HG02840 (cell line): Measurements from ENCODE around the gene PDZD4.

ENCODE experiments used
- ATAC-seq: cut with Tn5 transposase; IDR thresholded peaks from one replicate; pipeline ENCODE4 v1.9.1; 2021; ENCODE audit warnings: mild to moderate bottlenecking, moderate library complexity, moderate number of reproducible peaks; ENCODE audit not compliant: unreplicated experiment, low FRiP score

The PDZD4 gene

GRCh38 chrX:153829799-153830639 lies at the start of gene PDZD4:
Gene PDZD4 (minus strand): TSS chrX:153830544. CDS start chrX:153830298, 246 bp downstream.
- ATAC-seq: no peak

- ATAC-seq: no peak
These were observed 49.5 kb upstream of the PDZD4 start for GRCh38 chrX:153879741-153880439.

- no peak for ATAC-seq
These were observed 48.8 kb upstream of the PDZD4 start for GRCh38 chrX:153878969-153879653.

- no peak for ATAC-seq
These were observed 48.0 kb upstream of the PDZD4 start for GRCh38 chrX:153878345-153878744.

- ATAC-seq: no peak
These were observed 47.4 kb upstream of the PDZD4 start for GRCh38 chrX:153877571-153878261.

- ATAC-seq: no peak
These were observed 45.8 kb upstream of the PDZD4 start for GRCh38 chrX:153876112-153876491.

GRCh38 chrX:153875391-153876111 lies 45.2 kb upstream of the PDZD4 start:
- no peak for ATAC-seq

- no peak for ATAC-seq
These were observed 44.2 kb upstream of the PDZD4 start for GRCh38 chrX:153874366-153875125.

- ATAC-seq: no peak
These were observed 43.7 kb upstream of the PDZD4 start for GRCh38 chrX:153874085-153874365.

GRCh38 chrX:153873282-153874084 lies 43.1 kb upstream of the PDZD4 start:
- ATAC-seq: no peak

GRCh38 chrX:153871946-153872878 lies 41.9 kb upstream of the PDZD4 start:
- ATAC-seq: no peak

GRCh38 chrX:153871451-153871850 lies 41.1 kb upstream of the PDZD4 start:
- ATAC-seq: no peak

GRCh38 chrX:153870791-153871360 lies 40.5 kb upstream of the PDZD4 start:
- ATAC-seq: no peak

GRCh38 chrX:153870288-153870690 lies 39.9 kb upstream of the PDZD4 start:
- no peak for ATAC-seq

GRCh38 chrX:153869473-153870287 lies 39.3 kb upstream of the PDZD4 start:
- ATAC-seq: no peak
